ENCODE results near the gene PDE4B. TPM values are rescaled to one million over a fixed set of nuclear protein-coding genes. Genes with fewer than 3 reads are reported as not detected.

The PDE4B gene
- polyA plus RNA-seq, 2 of the 4 experiments (the other 2 are of a cell fraction) = 20.2 to 56.8 TPM

DNA sequence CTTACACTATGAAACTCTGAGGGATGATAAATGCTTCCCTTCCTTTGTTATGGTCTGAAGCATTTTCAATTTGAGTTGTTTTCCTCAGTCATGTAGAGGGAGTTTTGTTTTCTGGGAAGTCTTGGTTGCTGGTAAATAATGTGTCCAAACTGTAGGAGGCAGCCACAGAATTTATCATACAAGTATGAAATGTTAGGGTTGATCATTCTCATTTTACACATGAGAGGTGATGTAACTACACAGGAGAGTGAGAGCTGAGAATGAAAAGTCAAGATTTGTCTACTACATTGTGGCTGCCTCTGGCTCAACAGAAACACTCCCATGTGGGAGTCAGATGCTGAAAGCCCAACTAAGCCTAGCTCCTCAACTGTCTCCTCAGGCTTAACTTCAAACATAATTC is 558.8 kb downstream of the PDE4B start:
- ChIA-PET CTCF (interaction anchor here (0.9 to 2.3 kb wide), 5 partner anchors 12 to 109 kb away, joined by 3 to 8 read pairs (median 4); no protein-coding TSS in a partner anchor), POLR2A (interaction anchor here (1.1 kb wide), 1 partner anchor 19 kb away, joined by 3 read pairs; no protein-coding TSS in a partner anchor)
- Histone ChIP-seq H3K27ac (peak overlapping the region; percentile 73 to 80), H3K4me1 (peaks cover 97% of the 10 kb centered on the region), H3K9me3 (no peaks in the 10 kb centered on the region), H3K4me2 (peak overlapping the region; percentile 75), H3K4me3 (no peak overlapping the region)
- ATAC-seq (peak in 1 of 2 experiments; percentile 8; a peak in 3 of 6 replicates), FAIRE-seq (no peak), DNase-seq (ENCODE audit: low read depth in 1 of 2, low spot score in 1 of 2) (no peak)
- TF ChIP-seq CBX8 (IDR thresholded peaks at IDR 0.05) (no peak), EHMT2 (IDR thresholded peaks at IDR 0.05; ENCODE audit: low read depth) (no peak), CHD2 (IDR thresholded peaks at IDR 0.05; ENCODE audit: low read length, partially characterized antibody) (no peak), MYC (IDR thresholded peaks at IDR 0.05; ENCODE audit: borderline replicate concordance, low read length) (no peak), HOXB5 (CRISPR knock-in tag; IDR thresholded peaks at IDR 0.05) (no peak), JUN (IDR thresholded peaks at IDR 0.05) (no peak), RARB (CRISPR knock-in tag; IDR thresholded peaks at IDR 0.05) (no peak), NPAS2 (CRISPR knock-in tag; IDR thresholded peaks at IDR 0.05; ENCODE audit: borderline replicate concordance) (no peak), CBX2 (IDR thresholded peaks at IDR 0.05; ENCODE audit: borderline replicate concordance, low read depth) (no peak), ZC3H11A (IDR thresholded peaks at IDR 0.05) (no peak), EHF (CRISPR knock-in tag; IDR thresholded peaks at IDR 0.05) (no peak), RNF2 (IDR thresholded peaks at IDR 0.05; ENCODE audit: borderline replicate concordance, low read depth) (no peak), SMC3 (IDR thresholded peaks at IDR 0.05) (no peak), RFX5 (IDR thresholded peaks at IDR 0.05) (no peak), NFE2L2 (conservative IDR thresholded peaks at IDR 0.05; ENCODE audit: low read length) (no peak), ZNF302 (CRISPR knock-in tag; IDR thresholded peaks at IDR 0.05) (no peak), MAZ (IDR thresholded peaks at IDR 0.05; ENCODE audit: borderline replicate concordance, low read depth, low read length) (no peak)
- TF ChIP-seq, protein P1, sequence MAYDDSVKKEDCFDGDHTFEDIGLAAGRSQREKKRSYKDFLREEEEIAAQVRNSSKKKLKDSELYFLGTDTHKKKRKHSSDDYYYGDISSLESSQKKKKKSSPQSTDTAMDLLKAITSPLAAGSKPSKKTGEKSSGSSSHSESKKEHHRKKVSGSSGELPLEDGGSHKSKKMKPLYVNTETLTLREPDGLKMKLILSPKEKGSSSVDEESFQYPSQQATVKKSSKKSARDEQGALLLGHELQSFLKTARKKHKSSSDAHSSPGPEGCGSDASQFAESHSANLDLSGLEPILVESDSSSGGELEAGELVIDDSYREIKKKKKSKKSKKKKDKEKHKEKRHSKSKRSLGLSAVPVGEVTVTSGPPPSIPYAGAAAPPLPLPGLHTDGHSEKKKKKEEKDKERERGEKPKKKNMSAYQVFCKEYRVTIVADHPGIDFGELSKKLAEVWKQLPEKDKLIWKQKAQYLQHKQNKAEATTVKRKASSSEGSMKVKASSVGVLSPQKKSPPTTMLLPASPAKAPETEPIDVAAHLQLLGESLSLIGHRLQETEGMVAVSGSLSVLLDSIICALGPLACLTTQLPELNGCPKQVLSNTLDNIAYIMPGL (CRISPR knock-in tag; IDR thresholded peaks at IDR 0.05; ENCODE audit: borderline replicate concordance) = no peak

DNA sequence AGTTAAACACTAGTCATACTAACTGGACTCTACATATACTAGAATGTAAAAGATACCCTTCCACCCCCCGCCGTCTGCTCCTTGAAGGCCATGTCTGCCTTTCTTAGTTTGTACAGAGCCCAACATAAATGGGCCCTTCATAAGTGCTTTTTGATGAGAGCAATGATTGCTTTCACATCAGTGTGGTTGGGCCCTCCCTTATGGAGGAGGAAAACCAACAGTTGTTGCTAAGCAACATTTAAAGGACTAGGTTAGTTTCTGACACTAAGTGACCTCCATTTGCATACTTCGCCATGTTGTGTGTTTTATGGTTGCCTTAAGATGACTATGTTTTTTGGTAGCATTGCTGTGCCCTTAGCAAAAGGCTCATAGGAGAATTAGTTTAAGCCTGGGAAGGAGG is 559.2 kb downstream of the PDE4B start:
- TF ChIP-seq TP53 (CRISPR knock-in tag; IDR thresholded peaks at IDR 0.05) (no peak), FOSL2 (IDR thresholded peaks at IDR 0.05) (no peak), FOSL2 (CRISPR knock-in tag; IDR thresholded peaks at IDR 0.05) (no peak), ZNF302 (CRISPR knock-in tag; IDR thresholded peaks at IDR 0.05) (no peak), MAFK (IDR thresholded peaks at IDR 0.05; ENCODE audit: partially characterized antibody) (no peak), KDM5A (IDR thresholded peaks at IDR 0.05) (no peak)
- POLR2A ChIA-PET = interaction anchor here (1.1 kb wide), 1 partner anchor 20 kb away, joined by 3 read pairs; no protein-coding TSS in a partner anchor
- H3K4me3 ChIP-seq = no peak overlapping the region
- 90% methylated on average over 3 of the region's 3 CpGs for WGBS (ENCODE audit: missing lambda C conversion rate)
- H3K4me1 ChIP-seq = peaks cover 97% of the 10 kb centered on the region
- DNase-seq (ENCODE audit: low read depth in 1 of 2, low spot score in 1 of 2) (no peak), FAIRE-seq (no peak), ATAC-seq (peak in 1 of 2 experiments; percentile 28; a peak in 3 of 6 replicates)
- H3K27ac ChIP-seq = peak overlapping the region; percentile 73 to 80
- CTCF ChIA-PET = interaction anchor here (0.9 to 2.5 kb wide), 6 partner anchors 13 to 152 kb away, joined by 3 to 9 read pairs (median 4); no protein-coding TSS in a partner anchor
- H3K4me2 ChIP-seq = peak overlapping the region; percentile 75
- H3K9me3 ChIP-seq = no peaks in the 10 kb centered on the region

DNA sequence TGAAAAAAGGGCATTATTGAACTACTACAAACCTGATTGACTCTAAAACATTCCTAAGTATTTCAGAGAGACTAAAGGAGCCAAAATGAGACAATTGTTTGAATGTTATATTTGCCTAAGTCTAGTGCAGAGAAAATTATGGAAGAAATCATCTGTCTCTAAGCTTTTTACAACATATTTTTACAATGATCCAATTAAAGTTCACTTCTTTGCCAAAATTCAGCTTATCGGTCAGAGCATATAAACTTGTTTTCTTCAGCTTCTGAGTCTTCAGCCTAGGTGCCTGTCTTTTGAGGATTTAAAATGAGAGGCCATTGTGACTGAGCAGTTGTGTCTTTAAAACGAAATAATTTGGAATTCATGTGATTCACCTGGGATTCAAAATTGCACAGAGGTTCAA is 560.1 kb downstream of the PDE4B start:
- ChIA-PET POLR2A (interaction anchor here (0.8 kb wide), 1 partner anchor 21 kb away, joined by 3 read pairs; no protein-coding TSS in a partner anchor), CTCF (interaction anchor here (0.9 to 2.5 kb wide), 7 partner anchors 10 to 151 kb away, joined by 3 to 9 read pairs (median 4); no protein-coding TSS in a partner anchor)
- Histone ChIP-seq H3K4me1 (peaks cover 97% of the 10 kb centered on the region), H3K4me2 (peak overlapping the region; percentile 75), H3K27ac (peak overlapping the region; percentile 73 to 80), H3K4me3 (no peak overlapping the region), H3K9me3 (no peaks in the 10 kb centered on the region)
- WGBS (ENCODE audit: missing lambda C conversion rate) = 38% methylated on average over 2 of the region's 2 CpGs
- DNase-seq (ENCODE audit: low read depth in 1 of 2, low spot score in 1 of 2) (no peak), FAIRE-seq (no peak), ATAC-seq (no peak)
- TF ChIP-seq GATA3 (IDR thresholded peaks at IDR 0.05; ENCODE audit: borderline replicate concordance) (no peak), JUN (IDR thresholded peaks at IDR 0.05) (no peak), RARB (CRISPR knock-in tag; IDR thresholded peaks at IDR 0.05) (no peak), POLR2A (IDR thresholded peaks at IDR 0.05; ENCODE audit: low read length) (no peak), KDM1A (IDR thresholded peaks at IDR 0.05; ENCODE audit: low read depth) (no peak), ZC3H11A (IDR thresholded peaks at IDR 0.05) (no peak), JUNB (IDR thresholded peaks at IDR 0.05) (no peak), SREBF2 (IDR thresholded peaks at IDR 0.05) (no peak), FOXS1 (CRISPR knock-in tag; IDR thresholded peaks at IDR 0.05) (no peak)
- TF ChIP-seq, protein P2, sequence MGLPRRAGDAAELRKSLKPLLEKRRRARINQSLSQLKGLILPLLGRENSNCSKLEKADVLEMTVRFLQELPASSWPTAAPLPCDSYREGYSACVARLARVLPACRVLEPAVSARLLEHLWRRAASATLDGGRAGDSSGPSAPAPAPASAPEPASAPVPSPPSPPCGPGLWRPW (IDR thresholded peaks at IDR 0.05) = no peak
- TF ChIP-seq, protein P3, sequence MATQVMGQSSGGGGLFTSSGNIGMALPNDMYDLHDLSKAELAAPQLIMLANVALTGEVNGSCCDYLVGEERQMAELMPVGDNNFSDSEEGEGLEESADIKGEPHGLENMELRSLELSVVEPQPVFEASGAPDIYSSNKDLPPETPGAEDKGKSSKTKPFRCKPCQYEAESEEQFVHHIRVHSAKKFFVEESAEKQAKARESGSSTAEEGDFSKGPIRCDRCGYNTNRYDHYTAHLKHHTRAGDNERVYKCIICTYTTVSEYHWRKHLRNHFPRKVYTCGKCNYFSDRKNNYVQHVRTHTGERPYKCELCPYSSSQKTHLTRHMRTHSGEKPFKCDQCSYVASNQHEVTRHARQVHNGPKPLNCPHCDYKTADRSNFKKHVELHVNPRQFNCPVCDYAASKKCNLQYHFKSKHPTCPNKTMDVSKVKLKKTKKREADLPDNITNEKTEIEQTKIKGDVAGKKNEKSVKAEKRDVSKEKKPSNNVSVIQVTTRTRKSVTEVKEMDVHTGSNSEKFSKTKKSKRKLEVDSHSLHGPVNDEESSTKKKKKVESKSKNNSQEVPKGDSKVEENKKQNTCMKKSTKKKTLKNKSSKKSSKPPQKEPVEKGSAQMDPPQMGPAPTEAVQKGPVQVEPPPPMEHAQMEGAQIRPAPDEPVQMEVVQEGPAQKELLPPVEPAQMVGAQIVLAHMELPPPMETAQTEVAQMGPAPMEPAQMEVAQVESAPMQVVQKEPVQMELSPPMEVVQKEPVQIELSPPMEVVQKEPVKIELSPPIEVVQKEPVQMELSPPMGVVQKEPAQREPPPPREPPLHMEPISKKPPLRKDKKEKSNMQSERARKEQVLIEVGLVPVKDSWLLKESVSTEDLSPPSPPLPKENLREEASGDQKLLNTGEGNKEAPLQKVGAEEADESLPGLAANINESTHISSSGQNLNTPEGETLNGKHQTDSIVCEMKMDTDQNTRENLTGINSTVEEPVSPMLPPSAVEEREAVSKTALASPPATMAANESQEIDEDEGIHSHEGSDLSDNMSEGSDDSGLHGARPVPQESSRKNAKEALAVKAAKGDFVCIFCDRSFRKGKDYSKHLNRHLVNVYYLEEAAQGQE (IDR thresholded peaks at IDR 0.05) = no peak

All from A549 (cell line).